Adipocyte (in vitro differentiated cells): ENCODE data around the gene OPCML.

ENCODE experiments used
- DNase-seq: peaks from one replicate; pipeline ENCODE4 v3.0.0-alpha.2; 2015; ENCODE audit warnings: low read depth
- H3K27me3 ChIP-seq: replicated peaks from 2 replicates; pipeline ENCODE4 v1.7.0; 2013; ENCODE audit warnings: mild to moderate bottlenecking, low read length, moderate library complexity; ENCODE audit not compliant: control insufficient read depth, insufficient read depth
- H3K36me3 ChIP-seq: 2 replicates; pipeline ENCODE4 v1.7.0; 2013; ENCODE audit warnings: low read length, mild to moderate bottlenecking, moderate library complexity; ENCODE audit not compliant: control insufficient read depth, insufficient read depth, severe bottlenecking
- H3K4me1 ChIP-seq: 2 replicates; pipeline ENCODE4 v1.7.0; 2013; ENCODE audit warnings: mild to moderate bottlenecking, low read length, moderate library complexity; ENCODE audit not compliant: control insufficient read depth, insufficient read depth
- H3K4me3 ChIP-seq: 2 replicates; pipeline ENCODE4 v1.7.0; 2013; ENCODE audit warnings: mild to moderate bottlenecking, low read length, moderate library complexity
- H3K9ac ChIP-seq: 2 replicates; pipeline ENCODE4 v1.7.0; 2013; ENCODE audit warnings: mild to moderate bottlenecking, low read length, moderate library complexity
- H3K9me3 ChIP-seq: 2 replicates; pipeline ENCODE4 v1.7.0; 2013; ENCODE audit warnings: mild to moderate bottlenecking, low read length, moderate library complexity; ENCODE audit not compliant: control insufficient read depth

The OPCML gene

GRCh38 chr11:133555034-133555433 lies 22.7 kb upstream of the OPCML start:
- H3K9me3 ChIP-seq = no peaks in the 10 kb centered on the region
- H3K4me3 ChIP-seq = no peak overlapping the region
- H3K27me3 ChIP-seq = no peaks in the 10 kb centered on the region
- no peak overlapping the region for H3K9ac ChIP-seq
- H3K36me3 ChIP-seq = no peaks in the 10 kb centered on the region
- no peaks in the 10 kb centered on the region for H3K4me1 ChIP-seq
- DNase-seq = no peak

GRCh38 chr11:133553885-133554740 lies 21.8 kb upstream of the OPCML start:
- Histone ChIP-seq H3K4me3 (no peak overlapping the region), H3K4me1 (no peaks in the 10 kb centered on the region), H3K9ac (no peak overlapping the region), H3K27me3 (no peaks in the 10 kb centered on the region), H3K9me3 (no peaks in the 10 kb centered on the region), H3K36me3 (no peaks in the 10 kb centered on the region)
- no peak for DNase-seq

GRCh38 chr11:133552938-133553337 lies 20.6 kb upstream of the OPCML start:
- Histone ChIP-seq H3K9ac (no peak overlapping the region), H3K27me3 (no peaks in the 10 kb centered on the region), H3K36me3 (no peaks in the 10 kb centered on the region), H3K4me3 (no peak overlapping the region), H3K4me1 (no peaks in the 10 kb centered on the region), H3K9me3 (no peaks in the 10 kb centered on the region)
- no peak for DNase-seq

- no peaks in the 10 kb centered on the region for H3K27me3 ChIP-seq
- H3K4me1 ChIP-seq = no peaks in the 10 kb centered on the region
- no peak for DNase-seq
- no peak overlapping the region for H3K9ac ChIP-seq
- H3K4me3 ChIP-seq = no peak overlapping the region
- no peaks in the 10 kb centered on the region for H3K9me3 ChIP-seq
- H3K36me3 ChIP-seq = no peaks in the 10 kb centered on the region
Observed at GRCh38 chr11:133551064-133551463, 18.8 kb upstream of the OPCML start.

- H3K36me3 ChIP-seq = no peaks in the 10 kb centered on the region
- H3K4me1 ChIP-seq = no peaks in the 10 kb centered on the region
- H3K4me3 ChIP-seq = no peak overlapping the region
- H3K9ac ChIP-seq = no peak overlapping the region
- no peaks in the 10 kb centered on the region for H3K9me3 ChIP-seq
- DNase-seq = no peak
- H3K27me3 ChIP-seq = no peaks in the 10 kb centered on the region
Observed at GRCh38 chr11:133549826-133550225, 17.5 kb upstream of the OPCML start.

GRCh38 chr11:133548641-133549040 lies 16.3 kb upstream of the OPCML start:
- H3K27me3 ChIP-seq = no peaks in the 10 kb centered on the region
- DNase-seq = no peak
- no peaks in the 10 kb centered on the region for H3K4me1 ChIP-seq
- H3K9me3 ChIP-seq = no peaks in the 10 kb centered on the region
- no peak overlapping the region for H3K9ac ChIP-seq
- no peaks in the 10 kb centered on the region for H3K36me3 ChIP-seq
- H3K4me3 ChIP-seq = no peak overlapping the region

GRCh38 chr11:133547808-133548494 lies 15.7 kb upstream of the OPCML start:
- DNase-seq = no peak
- no peaks in the 10 kb centered on the region for H3K4me1 ChIP-seq
- H3K9ac ChIP-seq = no peak overlapping the region
- no peak overlapping the region for H3K4me3 ChIP-seq
- H3K36me3 ChIP-seq = no peaks in the 10 kb centered on the region
- H3K27me3 ChIP-seq = no peaks in the 10 kb centered on the region
- no peaks in the 10 kb centered on the region for H3K9me3 ChIP-seq

- H3K4me3 ChIP-seq = no peak overlapping the region
- no peaks in the 10 kb centered on the region for H3K27me3 ChIP-seq
- H3K9me3 ChIP-seq = no peaks in the 10 kb centered on the region
- no peak overlapping the region for H3K9ac ChIP-seq
- no peaks in the 10 kb centered on the region for H3K36me3 ChIP-seq
- DNase-seq = no peak
- H3K4me1 ChIP-seq = no peaks in the 10 kb centered on the region
Observed at GRCh38 chr11:133545199-133545803, 13.0 kb upstream of the OPCML start.

- Histone ChIP-seq H3K9me3 (no peaks in the 10 kb centered on the region), H3K27me3 (no peaks in the 10 kb centered on the region), H3K36me3 (no peaks in the 10 kb centered on the region), H3K4me3 (no peak overlapping the region), H3K4me1 (no peaks in the 10 kb centered on the region), H3K9ac (no peak overlapping the region)
- DNase-seq = no peak
Observed at GRCh38 chr11:133541720-133542095, 9.4 kb upstream of the OPCML start.

- H3K4me1 ChIP-seq = no peaks in the 10 kb centered on the region
- DNase-seq = no peak
- no peak overlapping the region for H3K9ac ChIP-seq
- H3K9me3 ChIP-seq = no peaks in the 10 kb centered on the region
- no peaks in the 10 kb centered on the region for H3K27me3 ChIP-seq
- no peak overlapping the region for H3K4me3 ChIP-seq
- H3K36me3 ChIP-seq = no peaks in the 10 kb centered on the region
Observed at GRCh38 chr11:133541021-133541719, 8.9 kb upstream of the OPCML start.

GRCh38 chr11:133536198-133536597 lies 3.9 kb upstream of the OPCML start:
- Histone ChIP-seq H3K9me3 (no peaks in the 10 kb centered on the region), H3K4me1 (no peaks in the 10 kb centered on the region), H3K27me3 (peaks cover 2% of the 10 kb centered on the region), H3K4me3 (no peak overlapping the region), H3K36me3 (no peaks in the 10 kb centered on the region), H3K9ac (no peak overlapping the region)
- no peak for DNase-seq
